ENCODE measurements around the gene TBPL1.
"Not testable (repeated sequence)": the region's sequence is repeated elsewhere in the genome, so short reads cannot be mapped to it uniquely, and the experiment has no call there.

TBPL1 gene

GRCh38 chr6:133952815-133953633, at the start of gene TBPL1:
Gene TBPL1, plus strand, starts transcription at chr6:133953224. Its CDS starts 26,902 bp downstream, at chr6:133980126.
- peak; percentile 97 for DNase-seq (ENCODE audit: low read depth)

GRCh38 chr6:133903855-133904254, 49.2 kb upstream of the TBPL1 start:
- no peak for DNase-seq (ENCODE audit: low read depth)

- DNase-seq (ENCODE audit: low read depth) = no peak
These were observed 47.0 kb upstream of the TBPL1 start for GRCh38 chr6:133906050-133906449.

GRCh38 chr6:133916650-133917151, 36.3 kb upstream of the TBPL1 start:
- DNase-seq (ENCODE audit: low read depth) = peak; percentile 84

GRCh38 chr6:133917781-133918180, 35.2 kb upstream of the TBPL1 start:
- no peak for DNase-seq (ENCODE audit: low read depth)

- no peak for DNase-seq (ENCODE audit: low read depth)
These were observed 34.7 kb upstream of the TBPL1 start for GRCh38 chr6:133918208-133918930.

GRCh38 chr6:133919362-133919761, 33.7 kb upstream of the TBPL1 start:
- no peak for DNase-seq (ENCODE audit: low read depth)

GRCh38 chr6:133921249-133921859, 31.7 kb upstream of the TBPL1 start:
- peak; percentile 67 for DNase-seq (ENCODE audit: low read depth)

GRCh38 chr6:133923938-133924593, 29.0 kb upstream of the TBPL1 start:
- DNase-seq (ENCODE audit: low read depth) = peak; percentile 70

GRCh38 chr6:133931221-133931620, 21.8 kb upstream of the TBPL1 start:
- DNase-seq (ENCODE audit: low read depth) = not testable (repeated sequence)

- DNase-seq (ENCODE audit: low read depth) = not testable (repeated sequence)
These were observed 16.7 kb upstream of the TBPL1 start for GRCh38 chr6:133936352-133936751.

- DNase-seq (ENCODE audit: low read depth) = peak; percentile 13
These were observed 15.1 kb upstream of the TBPL1 start for GRCh38 chr6:133937909-133938308.

GRCh38 chr6:133938533-133938932, 14.5 kb upstream of the TBPL1 start:
- no peak for DNase-seq (ENCODE audit: low read depth)

- DNase-seq (ENCODE audit: low read depth) = no peak
These were observed 13.0 kb upstream of the TBPL1 start for GRCh38 chr6:133939778-133940667.

- DNase-seq (ENCODE audit: low read depth) = peak; percentile 38
These were observed 7.9 kb upstream of the TBPL1 start for GRCh38 chr6:133945158-133945557.

- no peak for DNase-seq (ENCODE audit: low read depth)
These were observed 5.6 kb upstream of the TBPL1 start for GRCh38 chr6:133947302-133947900.

GRCh38 chr6:133948472-133948871, 4.6 kb upstream of the TBPL1 start:
- no peak for DNase-seq (ENCODE audit: low read depth)

GRCh38 chr6:133951227-133951626, 1.8 kb upstream of the TBPL1 start:
- no peak for DNase-seq (ENCODE audit: low read depth)

- DNase-seq (ENCODE audit: low read depth) = peak; percentile 62
These were observed 876 bp upstream of the TBPL1 start for GRCh38 chr6:133951881-133952814.
